ENCODE data around the gene GID8.

- TF ChIP-seq POLR2A (IDR thresholded peaks at IDR 0.05) (no peak), EP300 (IDR thresholded peaks at IDR 0.05) (no peak)
- TF ChIP-seq, protein P1, sequence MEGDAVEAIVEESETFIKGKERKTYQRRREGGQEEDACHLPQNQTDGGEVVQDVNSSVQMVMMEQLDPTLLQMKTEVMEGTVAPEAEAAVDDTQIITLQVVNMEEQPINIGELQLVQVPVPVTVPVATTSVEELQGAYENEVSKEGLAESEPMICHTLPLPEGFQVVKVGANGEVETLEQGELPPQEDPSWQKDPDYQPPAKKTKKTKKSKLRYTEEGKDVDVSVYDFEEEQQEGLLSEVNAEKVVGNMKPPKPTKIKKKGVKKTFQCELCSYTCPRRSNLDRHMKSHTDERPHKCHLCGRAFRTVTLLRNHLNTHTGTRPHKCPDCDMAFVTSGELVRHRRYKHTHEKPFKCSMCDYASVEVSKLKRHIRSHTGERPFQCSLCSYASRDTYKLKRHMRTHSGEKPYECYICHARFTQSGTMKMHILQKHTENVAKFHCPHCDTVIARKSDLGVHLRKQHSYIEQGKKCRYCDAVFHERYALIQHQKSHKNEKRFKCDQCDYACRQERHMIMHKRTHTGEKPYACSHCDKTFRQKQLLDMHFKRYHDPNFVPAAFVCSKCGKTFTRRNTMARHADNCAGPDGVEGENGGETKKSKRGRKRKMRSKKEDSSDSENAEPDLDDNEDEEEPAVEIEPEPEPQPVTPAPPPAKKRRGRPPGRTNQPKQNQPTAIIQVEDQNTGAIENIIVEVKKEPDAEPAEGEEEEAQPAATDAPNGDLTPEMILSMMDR (IDR thresholded peaks at IDR 0.05) = no peak
These were observed 7.9 kb downstream of the GID8 start for GRCh38 chr20:62945771-62946339.
